ENCODE measurements around the gene ID4.
"Not testable (repeated sequence)": the region's sequence is repeated elsewhere in the genome, so short reads cannot be mapped to it uniquely, and the experiment has no call there.

Gene ID4

GRCh38 chr6:19854421-19855015, 17.3 kb downstream of the ID4 start:
- not testable (repeated sequence) for H3K27me3 ChIP-seq (ENCODE audit: control insufficient read depth in 2 of 2, insufficient read depth in 2 of 2, low read length in 2 of 2); H3K36me3 ChIP-seq (ENCODE audit: control insufficient read depth in 2 of 2, insufficient read depth in 2 of 2, low read length in 2 of 2); H3K4me1 ChIP-seq (ENCODE audit: control insufficient read depth in 2 of 2, insufficient read depth in 2 of 2, low read length in 2 of 2); H3K4me3 ChIP-seq (ENCODE audit: low read length in 2 of 2); H3K9ac ChIP-seq (ENCODE audit: low read depth in 1 of 2, low read length in 2 of 2); H3K27ac ChIP-seq (ENCODE audit: low read depth in 2 of 2, low read length in 2 of 2); H3K9me3 ChIP-seq (ENCODE audit: control insufficient read depth in 2 of 2, low read length in 2 of 2)

DNA sequence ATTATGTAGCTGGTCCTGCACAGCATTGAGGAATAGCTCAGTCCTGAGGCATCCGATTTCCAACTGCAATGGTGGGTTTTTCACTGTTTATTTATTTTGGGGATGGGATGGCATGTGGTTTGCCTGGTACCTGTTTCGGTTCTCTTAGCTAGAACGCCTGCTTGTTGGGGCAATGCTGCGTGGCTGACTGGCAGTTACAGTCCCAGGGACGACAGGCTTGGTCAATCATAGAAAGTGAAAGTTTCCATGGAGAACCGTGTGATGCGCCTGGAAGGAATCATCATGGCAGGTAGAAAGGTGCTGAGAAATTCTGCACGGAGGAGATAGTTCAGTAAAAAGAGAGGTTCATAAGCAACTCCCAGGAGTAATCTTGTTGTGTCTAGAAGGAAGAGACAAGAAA, 18.4 kb downstream of the ID4 start:
- Histone ChIP-seq H3K36me3 (ENCODE audit: control insufficient read depth in 2 of 2, insufficient read depth in 2 of 2, low read length in 2 of 2) (no peaks in the 10 kb centered on the region), H3K9me3 (ENCODE audit: control insufficient read depth in 2 of 2, low read length in 2 of 2) (no peaks in the 10 kb centered on the region)

GRCh38 chr6:19857139-19857538, 20.0 kb downstream of the ID4 start:
- H3K27me3 ChIP-seq (ENCODE audit: control insufficient read depth in 2 of 2, insufficient read depth in 2 of 2, low read length in 2 of 2): no peaks in the 10 kb centered on the region
- no peaks in the 10 kb centered on the region for H3K9me3 ChIP-seq (ENCODE audit: control insufficient read depth in 2 of 2, low read length in 2 of 2)
- H3K36me3 ChIP-seq (ENCODE audit: control insufficient read depth in 2 of 2, insufficient read depth in 2 of 2, low read length in 2 of 2): no peaks in the 10 kb centered on the region
- H3K4me3 ChIP-seq (ENCODE audit: low read length in 2 of 2): no peak overlapping the region
- H3K4me1 ChIP-seq (ENCODE audit: control insufficient read depth in 2 of 2, insufficient read depth in 2 of 2, low read length in 2 of 2): no peaks in the 10 kb centered on the region
- H3K9ac ChIP-seq (ENCODE audit: low read depth in 1 of 2, low read length in 2 of 2): no peak overlapping the region
- no peak overlapping the region for H3K27ac ChIP-seq (ENCODE audit: low read depth in 2 of 2, low read length in 2 of 2)

More for the DNA sequence above, 18.4 kb downstream of the ID4 start:
- H3K9ac ChIP-seq (ENCODE audit: low read depth in 1 of 2, low read length in 2 of 2): no peak overlapping the region
- no peaks in the 10 kb centered on the region for H3K27me3 ChIP-seq (ENCODE audit: control insufficient read depth in 2 of 2, insufficient read depth in 2 of 2, low read length in 2 of 2)
- H3K4me3 ChIP-seq (ENCODE audit: low read length in 2 of 2): no peak overlapping the region
- H3K27ac ChIP-seq (ENCODE audit: low read depth in 2 of 2, low read length in 2 of 2): no peak overlapping the region
- H3K4me1 ChIP-seq (ENCODE audit: control insufficient read depth in 2 of 2, insufficient read depth in 2 of 2, low read length in 2 of 2): peaks cover 0 to 7% of the 10 kb centered on the region in 2 donors

DNA sequence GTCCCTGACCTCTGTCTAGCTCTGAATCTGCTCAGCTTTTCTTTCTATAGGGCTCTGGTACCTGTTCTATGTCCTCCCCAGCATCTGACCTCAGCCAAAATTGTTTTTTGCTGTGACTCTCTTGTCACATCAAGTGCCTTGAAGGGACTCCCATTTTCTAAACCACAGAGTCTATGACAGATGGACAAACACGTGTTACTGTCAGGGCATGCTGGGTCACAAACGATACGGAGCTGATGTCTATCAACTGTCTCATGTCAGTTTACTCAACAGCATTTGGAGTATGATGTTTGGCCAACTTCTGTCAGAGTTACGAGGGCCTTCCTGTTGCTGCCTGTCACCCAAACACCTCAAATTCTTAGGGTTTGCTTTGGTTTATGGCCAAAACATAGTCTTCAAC, 20.5 kb downstream of the ID4 start:
- H3K27me3 ChIP-seq (ENCODE audit: control insufficient read depth in 2 of 2, insufficient read depth in 2 of 2, low read length in 2 of 2): no peaks in the 10 kb centered on the region
- no peaks in the 10 kb centered on the region for H3K9me3 ChIP-seq (ENCODE audit: control insufficient read depth in 2 of 2, low read length in 2 of 2)
- H3K4me1 ChIP-seq (ENCODE audit: control insufficient read depth in 2 of 2, insufficient read depth in 2 of 2, low read length in 2 of 2): no peaks in the 10 kb centered on the region
- H3K9ac ChIP-seq (ENCODE audit: low read depth in 1 of 2, low read length in 2 of 2): no peak overlapping the region
- H3K36me3 ChIP-seq (ENCODE audit: control insufficient read depth in 2 of 2, insufficient read depth in 2 of 2, low read length in 2 of 2): no peaks in the 10 kb centered on the region
- H3K27ac ChIP-seq (ENCODE audit: low read depth in 2 of 2, low read length in 2 of 2): no peak overlapping the region
- H3K4me3 ChIP-seq (ENCODE audit: low read length in 2 of 2): no peak overlapping the region

DNA sequence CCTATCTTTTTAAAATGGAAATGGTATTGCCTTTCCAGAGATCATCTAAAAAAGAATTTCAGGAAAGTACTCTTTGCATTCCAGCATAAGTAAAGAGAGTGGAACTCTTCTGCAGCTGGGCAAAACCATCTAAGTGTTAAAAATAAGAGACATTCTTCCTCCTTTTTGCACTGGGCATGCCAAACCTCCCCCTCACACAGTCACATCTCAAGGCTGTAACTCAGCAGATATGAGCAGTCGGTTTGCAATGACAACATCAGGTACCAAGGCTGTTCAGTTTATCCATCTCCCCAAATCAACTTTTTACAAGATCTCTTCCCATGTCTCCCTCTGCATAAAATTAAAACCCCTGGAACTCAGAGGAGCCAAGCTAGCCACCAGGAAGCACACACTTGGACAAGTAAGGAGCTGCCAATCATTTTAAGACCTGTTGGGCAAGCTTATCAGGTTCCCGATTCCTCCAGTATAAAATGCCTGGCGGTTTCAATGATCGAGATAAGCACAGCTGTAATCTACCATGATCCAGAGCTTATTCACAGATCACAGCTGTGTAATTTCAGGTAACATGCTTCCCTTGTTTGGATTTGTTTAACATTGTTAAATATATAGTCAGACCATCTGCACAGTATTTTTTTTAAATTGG, 23.2 kb downstream of the ID4 start:
- H3K4me1 ChIP-seq (ENCODE audit: control insufficient read depth in 2 of 2, insufficient read depth in 2 of 2, low read length in 2 of 2): no peaks in the 10 kb centered on the region
- no peak overlapping the region for H3K4me3 ChIP-seq (ENCODE audit: low read length in 2 of 2)
- H3K9me3 ChIP-seq (ENCODE audit: control insufficient read depth in 2 of 2, low read length in 2 of 2): no peaks in the 10 kb centered on the region
- H3K9ac ChIP-seq (ENCODE audit: low read depth in 1 of 2, low read length in 2 of 2): no peak overlapping the region
- peaks cover 0 to 2% of the 10 kb centered on the region in 2 donors for H3K27me3 ChIP-seq (ENCODE audit: control insufficient read depth in 2 of 2, insufficient read depth in 2 of 2, low read length in 2 of 2)
- H3K27ac ChIP-seq (ENCODE audit: low read depth in 2 of 2, low read length in 2 of 2): no peak overlapping the region
- H3K36me3 ChIP-seq (ENCODE audit: control insufficient read depth in 2 of 2, insufficient read depth in 2 of 2, low read length in 2 of 2): no peaks in the 10 kb centered on the region

- H3K9me3 ChIP-seq (ENCODE audit: control insufficient read depth in 2 of 2, low read length in 2 of 2): no peaks in the 10 kb centered on the region
- H3K36me3 ChIP-seq (ENCODE audit: control insufficient read depth in 2 of 2, insufficient read depth in 2 of 2, low read length in 2 of 2): no peaks in the 10 kb centered on the region
- no peak overlapping the region for H3K9ac ChIP-seq (ENCODE audit: low read depth in 1 of 2, low read length in 2 of 2)
- no peak overlapping the region for H3K4me3 ChIP-seq (ENCODE audit: low read length in 2 of 2)
- no peak overlapping the region for H3K27ac ChIP-seq (ENCODE audit: low read depth in 2 of 2, low read length in 2 of 2)
- H3K4me1 ChIP-seq (ENCODE audit: control insufficient read depth in 2 of 2, insufficient read depth in 2 of 2, low read length in 2 of 2): no peaks in the 10 kb centered on the region
- peaks cover 0 to 13% of the 10 kb centered on the region in 2 donors for H3K27me3 ChIP-seq (ENCODE audit: control insufficient read depth in 2 of 2, insufficient read depth in 2 of 2, low read length in 2 of 2)
Measured at GRCh38 chr6:19864285-19864684, 27.1 kb downstream of the ID4 start.

- Histone ChIP-seq H3K36me3 (ENCODE audit: control insufficient read depth in 2 of 2, insufficient read depth in 2 of 2, low read length in 2 of 2) (no peaks in the 10 kb centered on the region), H3K27me3 (ENCODE audit: control insufficient read depth in 2 of 2, insufficient read depth in 2 of 2, low read length in 2 of 2) (peaks cover 0 to 13% of the 10 kb centered on the region in 2 donors), H3K4me3 (ENCODE audit: low read length in 2 of 2) (no peak overlapping the region), H3K9me3 (ENCODE audit: control insufficient read depth in 2 of 2, low read length in 2 of 2) (no peaks in the 10 kb centered on the region), H3K27ac (ENCODE audit: low read depth in 2 of 2, low read length in 2 of 2) (no peak overlapping the region), H3K9ac (ENCODE audit: low read depth in 1 of 2, low read length in 2 of 2) (no peak overlapping the region), H3K4me1 (ENCODE audit: control insufficient read depth in 2 of 2, insufficient read depth in 2 of 2, low read length in 2 of 2) (no peaks in the 10 kb centered on the region)
Measured at GRCh38 chr6:19865178-19865577, 28.0 kb downstream of the ID4 start.

GRCh38 chr6:19866173-19866984, 29.2 kb downstream of the ID4 start:
- Histone ChIP-seq H3K9ac (ENCODE audit: low read depth in 1 of 2, low read length in 2 of 2) (no peak overlapping the region), H3K4me1 (ENCODE audit: control insufficient read depth in 2 of 2, insufficient read depth in 2 of 2, low read length in 2 of 2) (no peaks in the 10 kb centered on the region), H3K9me3 (ENCODE audit: control insufficient read depth in 2 of 2, low read length in 2 of 2) (no peaks in the 10 kb centered on the region), H3K27ac (ENCODE audit: low read depth in 2 of 2, low read length in 2 of 2) (no peak overlapping the region), H3K27me3 (ENCODE audit: control insufficient read depth in 2 of 2, insufficient read depth in 2 of 2, low read length in 2 of 2) (peaks cover 0 to 13% of the 10 kb centered on the region in 2 donors), H3K4me3 (ENCODE audit: low read length in 2 of 2) (no peak overlapping the region), H3K36me3 (ENCODE audit: control insufficient read depth in 2 of 2, insufficient read depth in 2 of 2, low read length in 2 of 2) (no peaks in the 10 kb centered on the region)

GRCh38 chr6:19866985-19867627, 29.9 kb downstream of the ID4 start:
- no peaks in the 10 kb centered on the region for H3K36me3 ChIP-seq (ENCODE audit: control insufficient read depth in 2 of 2, insufficient read depth in 2 of 2, low read length in 2 of 2)
- H3K4me1 ChIP-seq (ENCODE audit: control insufficient read depth in 2 of 2, insufficient read depth in 2 of 2, low read length in 2 of 2): no peaks in the 10 kb centered on the region
- no peak overlapping the region for H3K4me3 ChIP-seq (ENCODE audit: low read length in 2 of 2)
- no peaks in the 10 kb centered on the region for H3K9me3 ChIP-seq (ENCODE audit: control insufficient read depth in 2 of 2, low read length in 2 of 2)
- no peak overlapping the region for H3K9ac ChIP-seq (ENCODE audit: low read depth in 1 of 2, low read length in 2 of 2)
- peaks cover 0 to 13% of the 10 kb centered on the region in 2 donors for H3K27me3 ChIP-seq (ENCODE audit: control insufficient read depth in 2 of 2, insufficient read depth in 2 of 2, low read length in 2 of 2)
- H3K27ac ChIP-seq (ENCODE audit: low read depth in 2 of 2, low read length in 2 of 2): no peak overlapping the region

DNA sequence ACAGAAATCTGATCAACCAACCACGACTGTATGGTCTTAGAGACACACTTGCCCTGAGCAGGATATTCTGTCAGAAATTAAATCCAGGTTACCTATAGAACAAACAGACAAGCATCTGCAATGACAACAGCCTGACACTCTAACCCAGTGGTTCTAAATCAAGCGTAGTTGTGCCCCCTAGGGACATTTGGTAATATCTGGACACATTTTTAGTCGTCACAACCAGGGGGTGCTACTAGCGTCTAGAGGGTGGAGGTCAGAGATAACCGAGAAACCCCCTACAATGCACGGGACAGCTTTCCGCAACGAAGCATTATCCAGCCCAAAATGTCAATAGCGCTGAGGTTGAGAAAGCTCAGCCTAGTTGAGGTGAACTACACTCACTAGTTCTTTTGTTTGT, 32.3 kb downstream of the ID4 start:
- Histone ChIP-seq H3K27ac (ENCODE audit: low read depth in 2 of 2, low read length in 2 of 2) (no peak overlapping the region), H3K36me3 (ENCODE audit: control insufficient read depth in 2 of 2, insufficient read depth in 2 of 2, low read length in 2 of 2) (no peaks in the 10 kb centered on the region), H3K9me3 (ENCODE audit: control insufficient read depth in 2 of 2, low read length in 2 of 2) (no peaks in the 10 kb centered on the region), H3K27me3 (ENCODE audit: control insufficient read depth in 2 of 2, insufficient read depth in 2 of 2, low read length in 2 of 2) (peaks cover 0 to 13% of the 10 kb centered on the region in 2 donors), H3K4me3 (ENCODE audit: low read length in 2 of 2) (no peak overlapping the region), H3K9ac (ENCODE audit: low read depth in 1 of 2, low read length in 2 of 2) (no peak overlapping the region), H3K4me1 (ENCODE audit: control insufficient read depth in 2 of 2, insufficient read depth in 2 of 2, low read length in 2 of 2) (no peaks in the 10 kb centered on the region)
